Osteoblast (primary cell): ENCODE measurements around the gene TMEM245. TPM values are rescaled to one million over a fixed set of nuclear protein-coding genes. Genes with fewer than 3 reads are reported as not detected.

Experiments
- DNase-seq: peaks from one replicate; pipeline ENCODE4 v3.0.0; 2011; ENCODE audit warnings: low spot score, mixed read lengths; ENCODE audit not compliant: insufficient read length; ENCODE audit errors: missing footprints
- H2AFZ ChIP-seq: 2 replicates; pipeline ENCODE4 v1.6.0; 2011; ENCODE audit warnings: mild to moderate bottlenecking, low read length
- H3K27ac ChIP-seq: 2 replicates; pipeline ENCODE4 v1.5.1; 2011; ENCODE audit warnings: mild to moderate bottlenecking, low read depth, low read length, moderate library complexity
- H3K27me3 ChIP-seq: 2 replicates; pipeline ENCODE4 v1.6.0; 2012; ENCODE audit warnings: mild to moderate bottlenecking, control low read depth, inconsistent platforms, low read length, moderate library complexity; ENCODE audit not compliant: insufficient read depth
- H3K36me3 ChIP-seq: 2 replicates; pipeline ENCODE4 v1.5.1; 2011; ENCODE audit warnings: mild to moderate bottlenecking, low read length, control low read depth, moderate library complexity; ENCODE audit not compliant: insufficient read depth
- H3K4me1 ChIP-seq: 2 replicates; pipeline ENCODE4 v1.5.1; 2011; ENCODE audit warnings: mild to moderate bottlenecking, low read length, control low read depth, moderate library complexity; ENCODE audit not compliant: insufficient read depth
- H3K4me2 ChIP-seq: 2 replicates; pipeline ENCODE4 v1.6.0; 2011; ENCODE audit warnings: mild to moderate bottlenecking, low read length; ENCODE audit not compliant: insufficient read depth
- H3K4me3 ChIP-seq: fragments of 200-600 bp; sonication (generic); 3 replicates; pipeline ENCODE4 v1.5.1; 2012; ENCODE audit warnings: mild to moderate bottlenecking, low read length, inconsistent platforms; ENCODE audit not compliant: insufficient read depth
- H3K79me2 ChIP-seq: 2 replicates; pipeline ENCODE4 v1.6.0; 2012; ENCODE audit warnings: mild to moderate bottlenecking, low read length, control low read depth, inconsistent platforms; ENCODE audit not compliant: insufficient read depth
- H3K9me3 ChIP-seq: 2 replicates; pipeline ENCODE4 v1.5.1; 2011; ENCODE audit warnings: low read depth, low read length, control low read depth
- H4K20me1 ChIP-seq: 2 replicates; pipeline ENCODE4 v1.6.0; 2012; ENCODE audit warnings: mild to moderate bottlenecking, low read length, control low read depth; ENCODE audit not compliant: insufficient read depth
- total RNA-seq: library from RNA; depleted of rRNA; stranded (reverse); fragments of >200 nt; gene quantifications from 2 replicates; pipeline ENCODE4 v1.2.3, GENCODE V29; 2012
- TF ChIP-seq, protein P1 (sequence below): IDR thresholded peaks from 2 replicates; pipeline ENCODE4 v1.5.1; 2011; ENCODE audit warnings: mild to moderate bottlenecking, low read depth, low read length, moderate library complexity; ENCODE audit errors: extremely low read depth

TMEM245 gene
- total RNA-seq, 1 donor = 45.2 TPM

DNA sequence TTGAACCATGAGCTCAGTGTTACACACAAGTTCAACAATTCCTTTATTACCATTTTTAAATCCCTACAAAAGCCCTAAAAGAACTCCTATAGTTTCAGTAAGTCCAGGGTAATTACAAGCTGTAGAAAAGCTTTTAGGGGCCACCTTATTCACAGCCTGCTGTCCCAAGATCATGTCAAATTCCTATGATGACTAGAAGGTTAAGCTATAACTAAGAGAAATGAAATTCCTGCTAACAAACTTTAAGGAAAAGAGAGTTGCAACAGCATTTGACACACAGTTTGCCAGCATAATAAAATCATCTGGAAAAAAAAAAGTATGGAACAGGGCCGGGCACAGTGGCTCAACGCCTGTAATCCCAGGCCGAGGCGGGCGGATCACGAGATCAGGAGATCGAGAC is 31.5 kb downstream of the TMEM245 start:
- Histone ChIP-seq H2AFZ (no peak overlapping the region), H3K27me3 (no peaks in the 10 kb centered on the region), H3K4me2 (no peak overlapping the region), H3K36me3 (peaks cover 28% of the 10 kb centered on the region), H3K9me3 (no peaks in the 10 kb centered on the region), H3K27ac (no peak overlapping the region), H4K20me1 (peaks cover 5% of the 10 kb centered on the region), H3K4me1 (peaks cover 7% of the 10 kb centered on the region), H3K4me3 (no peak overlapping the region), H3K79me2 (peaks cover 29% of the 10 kb centered on the region)
- peak; percentile 29 for DNase-seq
- TF ChIP-seq, protein P1, sequence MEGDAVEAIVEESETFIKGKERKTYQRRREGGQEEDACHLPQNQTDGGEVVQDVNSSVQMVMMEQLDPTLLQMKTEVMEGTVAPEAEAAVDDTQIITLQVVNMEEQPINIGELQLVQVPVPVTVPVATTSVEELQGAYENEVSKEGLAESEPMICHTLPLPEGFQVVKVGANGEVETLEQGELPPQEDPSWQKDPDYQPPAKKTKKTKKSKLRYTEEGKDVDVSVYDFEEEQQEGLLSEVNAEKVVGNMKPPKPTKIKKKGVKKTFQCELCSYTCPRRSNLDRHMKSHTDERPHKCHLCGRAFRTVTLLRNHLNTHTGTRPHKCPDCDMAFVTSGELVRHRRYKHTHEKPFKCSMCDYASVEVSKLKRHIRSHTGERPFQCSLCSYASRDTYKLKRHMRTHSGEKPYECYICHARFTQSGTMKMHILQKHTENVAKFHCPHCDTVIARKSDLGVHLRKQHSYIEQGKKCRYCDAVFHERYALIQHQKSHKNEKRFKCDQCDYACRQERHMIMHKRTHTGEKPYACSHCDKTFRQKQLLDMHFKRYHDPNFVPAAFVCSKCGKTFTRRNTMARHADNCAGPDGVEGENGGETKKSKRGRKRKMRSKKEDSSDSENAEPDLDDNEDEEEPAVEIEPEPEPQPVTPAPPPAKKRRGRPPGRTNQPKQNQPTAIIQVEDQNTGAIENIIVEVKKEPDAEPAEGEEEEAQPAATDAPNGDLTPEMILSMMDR = no peak

DNA sequence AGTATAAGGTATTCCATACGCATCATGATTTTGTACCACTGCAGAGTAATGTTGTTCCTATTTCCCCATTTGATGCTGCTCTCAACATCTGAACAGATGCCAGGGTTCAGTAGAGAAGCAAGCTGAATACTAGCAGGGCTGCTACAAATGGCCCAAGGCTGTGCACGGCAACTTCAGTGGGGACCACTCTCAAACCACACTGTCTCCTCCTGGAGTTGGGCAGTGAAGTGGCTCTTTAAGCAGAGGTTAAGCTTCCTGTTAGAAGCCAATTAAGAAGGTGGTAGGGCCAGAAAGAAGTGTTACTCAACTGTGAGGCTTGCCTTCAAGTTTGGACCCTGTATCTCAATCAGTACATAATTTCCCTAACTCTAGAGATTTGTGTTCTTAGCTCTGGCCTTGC is 32.0 kb downstream of the TMEM245 start:
- peaks cover 28% of the 10 kb centered on the region for H3K36me3 ChIP-seq
- H4K20me1 ChIP-seq = peaks cover 5% of the 10 kb centered on the region
- TF ChIP-seq, protein P1 = no peak
- H3K27ac ChIP-seq = no peak overlapping the region
- no peaks in the 10 kb centered on the region for H3K9me3 ChIP-seq
- no peak overlapping the region for H3K4me2 ChIP-seq
- peaks cover 25% of the 10 kb centered on the region for H3K79me2 ChIP-seq
- no peak overlapping the region for H3K4me3 ChIP-seq
- H3K27me3 ChIP-seq = no peaks in the 10 kb centered on the region
- no peak for DNase-seq
- peaks cover 7% of the 10 kb centered on the region for H3K4me1 ChIP-seq
- H2AFZ ChIP-seq = no peak overlapping the region

GRCh38 chr9:109086221-109086620 is 33.5 kb downstream of the TMEM245 start:
- TF ChIP-seq, protein P1 = no peak
- H2AFZ ChIP-seq = no peak overlapping the region
- H3K27me3 ChIP-seq = no peaks in the 10 kb centered on the region
- H3K27ac ChIP-seq = no peak overlapping the region
- no peaks in the 10 kb centered on the region for H3K9me3 ChIP-seq
- no peak for DNase-seq
- H4K20me1 ChIP-seq = no peaks in the 10 kb centered on the region
- peaks cover 22% of the 10 kb centered on the region for H3K79me2 ChIP-seq
- H3K36me3 ChIP-seq = peaks cover 27% of the 10 kb centered on the region
- H3K4me3 ChIP-seq = no peak overlapping the region
- H3K4me1 ChIP-seq = no peaks in the 10 kb centered on the region
- no peak overlapping the region for H3K4me2 ChIP-seq

DNA sequence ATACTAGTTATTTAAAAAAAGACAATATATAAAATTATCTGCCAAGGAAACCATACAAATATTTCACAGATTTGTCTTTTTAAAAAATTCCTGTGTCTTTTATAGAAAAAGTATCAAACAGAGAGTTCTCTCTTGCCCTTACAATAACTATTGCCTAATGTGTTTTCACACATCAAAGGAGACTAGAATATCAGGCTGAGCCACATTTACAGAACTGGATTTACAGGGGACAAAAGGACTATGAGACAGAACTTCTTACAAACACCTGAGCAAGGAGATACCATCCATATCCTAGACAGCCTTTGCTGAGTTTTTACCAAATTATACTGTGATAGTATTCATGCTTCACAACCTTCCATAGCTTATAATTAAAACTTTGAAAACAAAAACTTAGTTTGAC is 34.2 kb downstream of the TMEM245 start:
- TF ChIP-seq, protein P1 = no peak
- Histone ChIP-seq H3K27ac (no peak overlapping the region), H3K9me3 (no peaks in the 10 kb centered on the region), H4K20me1 (no peaks in the 10 kb centered on the region), H3K36me3 (peaks cover 21% of the 10 kb centered on the region), H3K27me3 (no peaks in the 10 kb centered on the region), H3K4me1 (no peaks in the 10 kb centered on the region), H2AFZ (no peak overlapping the region), H3K4me2 (no peak overlapping the region), H3K4me3 (no peak overlapping the region), H3K79me2 (peaks cover 18% of the 10 kb centered on the region)
- no peak for DNase-seq
